Measurements from ENCODE around the gene SERGEF. TPM values are rescaled to one million over a fixed set of nuclear protein-coding genes. Genes with fewer than 3 reads are reported as not detected.
A peak's percentile ranks its signal among the peaks of the same experiment; 100 is the strongest.

SERGEF gene
- total RNA-seq, 2 donors from 2014 or later: 26.7 to 42.1 TPM

DNA sequence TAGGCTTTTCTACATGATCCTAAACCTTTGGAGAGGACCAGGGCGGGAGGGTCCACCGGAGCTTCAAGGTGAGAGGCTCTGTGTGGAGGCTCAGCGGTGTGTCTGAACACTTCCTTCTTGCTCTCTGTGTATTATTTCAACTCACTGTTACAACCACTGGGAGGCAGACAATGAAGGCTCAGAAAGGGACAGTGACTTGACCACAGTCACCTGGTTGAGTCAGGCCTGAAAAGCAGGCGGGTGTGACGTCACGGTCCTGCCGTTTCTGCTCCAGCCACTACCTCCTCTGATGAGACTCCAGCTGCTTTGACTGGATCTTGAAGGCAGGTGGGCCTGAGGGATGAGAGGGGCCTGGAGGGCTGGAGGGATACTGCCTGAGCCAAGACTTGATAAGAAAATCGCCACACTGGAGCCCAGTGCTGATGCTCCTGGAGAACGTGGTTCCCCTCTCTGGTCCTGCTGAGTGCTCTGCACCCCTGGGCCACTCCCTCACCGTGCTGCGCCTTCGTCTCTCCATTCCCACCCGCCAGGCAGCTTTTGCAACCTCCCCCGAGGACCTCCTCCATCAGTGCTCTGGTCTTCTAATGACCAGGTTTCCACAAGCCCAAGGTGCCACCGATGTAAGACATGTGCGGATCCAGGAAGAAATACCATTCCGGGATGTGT lies 250.4 kb downstream of the SERGEF start:
- WGBS, 2 experiments (ENCODE audit: insufficient coverage in 1 of 2, insufficient read length in 1 of 2): 89% methylated on average over 12 to 17 of the region's 17 CpGs
- Histone ChIP-seq H3K27me3 (ENCODE audit: control insufficient read depth, insufficient read depth, low read length, poor library complexity, severe bottlenecking) (peaks cover 7% of the 10 kb centered on the region), H3K36me3 (ENCODE audit: control insufficient read depth, insufficient read depth, low read length) (no peaks in the 10 kb centered on the region), H3K4me1 (ENCODE audit: control insufficient read depth, insufficient read depth, low read length) (no peaks in the 10 kb centered on the region), H3K9ac (ENCODE audit: extremely low read depth, low read length, poor library complexity, severe bottlenecking) (no peak overlapping the region), H3K9me3 (ENCODE audit: control insufficient read depth, low read length) (no peaks in the 10 kb centered on the region), H3K27ac (ENCODE audit: low read depth, low read length) (no peak overlapping the region), H3K4me3 (ENCODE audit: low read length) (no peak overlapping the region)
- Mint-ChIP-seq H3K27me3 (ENCODE audit: insufficient read depth) (peaks cover 13% of the 10 kb centered on the region), H3K4me3 (no peak overlapping the region), H3K4me1 (no peaks in the 10 kb centered on the region), H3K36me3 (ENCODE audit: low read depth) (no peaks in the 10 kb centered on the region), H3K9me3 (no peaks in the 10 kb centered on the region), H3K27ac (no peak overlapping the region)
- DNase-seq: no peak
- TF ChIP-seq CTCF (conservative IDR thresholded peaks at IDR 0.05): no peak

DNA sequence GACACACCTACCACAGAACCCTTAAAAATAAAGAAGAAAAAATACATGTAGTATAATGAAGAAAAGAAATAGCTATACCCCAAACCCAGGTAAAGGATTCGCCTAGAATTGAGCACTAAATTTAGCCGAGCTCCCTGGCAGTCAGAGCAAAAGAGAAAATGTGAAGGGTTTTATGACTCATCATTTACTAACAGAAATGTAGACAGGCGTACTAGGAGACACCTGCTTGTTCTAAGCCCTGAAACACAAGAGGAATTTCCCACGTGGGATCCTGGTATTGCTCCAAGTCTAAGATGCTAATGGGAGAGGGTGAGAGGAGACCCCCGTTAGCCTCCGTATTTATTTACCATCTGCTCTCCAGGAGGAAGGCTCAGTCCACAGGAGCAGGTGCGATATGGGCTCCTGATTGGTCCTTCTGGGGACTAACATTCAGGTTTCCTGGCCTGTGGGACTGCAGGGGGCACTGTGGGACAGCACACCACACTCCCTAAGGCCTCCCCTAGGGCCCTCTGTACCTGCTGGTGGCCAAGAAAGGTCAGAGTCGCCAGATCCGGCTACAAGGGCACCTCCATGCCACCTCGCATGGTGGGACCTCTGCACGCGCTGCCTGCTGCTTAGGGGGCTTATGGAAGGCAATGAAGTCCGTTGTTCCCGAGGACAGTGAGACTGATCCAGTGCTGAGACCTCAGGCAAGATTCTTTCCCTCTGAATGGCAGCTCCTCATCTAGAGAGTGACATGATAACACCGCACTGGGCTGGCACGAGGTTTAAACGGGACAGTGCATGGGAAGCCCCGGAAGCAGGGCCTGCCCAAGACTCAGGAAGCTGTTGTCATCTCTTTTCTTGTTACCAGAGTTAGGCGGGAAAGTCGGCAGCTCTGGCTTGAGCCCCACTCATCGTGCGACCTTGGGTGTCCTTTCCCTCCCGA lies 252.5 kb downstream of the SERGEF start:
- Mint-ChIP-seq H3K9me3 (no peaks in the 10 kb centered on the region), H3K27me3 (ENCODE audit: insufficient read depth) (peaks cover 22% of the 10 kb centered on the region), H3K4me3 (no peak overlapping the region), H3K27ac (no peak overlapping the region), H3K4me1 (no peaks in the 10 kb centered on the region), H3K36me3 (ENCODE audit: low read depth) (no peaks in the 10 kb centered on the region)
- no peak overlapping the region for H3K27ac ChIP-seq (ENCODE audit: low read depth, low read length)
- 60 to 61% methylated on average over 16 to 23 of the region's 23 CpGs for WGBS, 2 experiments (ENCODE audit: insufficient coverage in 1 of 2, insufficient read length in 1 of 2)
- peak; percentile 91 for TF ChIP-seq CTCF (conservative IDR thresholded peaks at IDR 0.05)
- H3K36me3 ChIP-seq (ENCODE audit: control insufficient read depth, insufficient read depth, low read length): no peaks in the 10 kb centered on the region
- H3K4me3 ChIP-seq (ENCODE audit: low read length): no peak overlapping the region
- H3K9me3 ChIP-seq (ENCODE audit: control insufficient read depth, low read length): no peaks in the 10 kb centered on the region
- no peaks in the 10 kb centered on the region for H3K4me1 ChIP-seq (ENCODE audit: control insufficient read depth, insufficient read depth, low read length)
- DNase-seq: peak; percentile 94
- H3K9ac ChIP-seq (ENCODE audit: extremely low read depth, low read length, poor library complexity, severe bottlenecking): no peak overlapping the region
- peaks cover 23% of the 10 kb centered on the region for H3K27me3 ChIP-seq (ENCODE audit: control insufficient read depth, insufficient read depth, low read length, poor library complexity, severe bottlenecking)

DNA sequence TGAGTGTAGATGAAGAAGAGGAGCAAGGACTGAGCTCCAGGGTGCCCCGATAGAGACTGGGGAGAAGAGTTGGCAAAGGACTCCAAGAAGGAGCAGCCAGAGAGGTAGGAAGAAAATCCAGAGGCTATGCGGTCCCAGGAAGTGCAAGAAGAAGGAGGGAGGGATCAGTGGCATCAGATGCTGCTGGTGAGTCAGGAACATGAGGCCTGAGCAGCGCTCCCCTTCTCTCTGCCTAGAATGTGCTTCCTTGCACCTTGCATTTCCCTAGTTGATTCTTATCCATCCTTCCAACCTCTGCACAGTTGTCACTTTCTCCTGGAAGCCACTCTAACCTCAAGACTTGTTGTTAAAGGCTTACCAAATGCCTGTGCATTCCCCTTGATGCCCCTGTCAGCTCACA lies 257.0 kb downstream of the SERGEF start:
- Histone ChIP-seq H3K27me3 (ENCODE audit: control insufficient read depth, insufficient read depth, low read length, poor library complexity, severe bottlenecking) (peaks cover 39% of the 10 kb centered on the region), H3K36me3 (ENCODE audit: control insufficient read depth, insufficient read depth, low read length) (no peaks in the 10 kb centered on the region), H3K27ac (ENCODE audit: low read depth, low read length) (no peak overlapping the region), H3K4me1 (ENCODE audit: control insufficient read depth, insufficient read depth, low read length) (no peaks in the 10 kb centered on the region), H3K9ac (ENCODE audit: extremely low read depth, low read length, poor library complexity, severe bottlenecking) (no peak overlapping the region), H3K4me3 (ENCODE audit: low read length) (no peak overlapping the region), H3K9me3 (ENCODE audit: control insufficient read depth, low read length) (no peaks in the 10 kb centered on the region)
- Mint-ChIP-seq H3K36me3 (ENCODE audit: low read depth) (no peaks in the 10 kb centered on the region), H3K27me3 (ENCODE audit: insufficient read depth) (peaks cover 38% of the 10 kb centered on the region), H3K9me3 (no peaks in the 10 kb centered on the region), H3K4me3 (no peak overlapping the region), H3K4me1 (no peaks in the 10 kb centered on the region), H3K27ac (no peak overlapping the region)
- TF ChIP-seq CTCF (conservative IDR thresholded peaks at IDR 0.05): no peak
- no peak for DNase-seq
- 90 to 91% methylated on average over 2 to 3 of the region's 3 CpGs for WGBS, 2 experiments (ENCODE audit: insufficient coverage in 1 of 2, insufficient read length in 1 of 2)
